ENCODE data around the gene GAN.
"Not testable (repeated sequence)": the region's sequence is repeated elsewhere in the genome, so short reads cannot be mapped to it uniquely, and the experiment has no call there.

Gene GAN

DNA sequence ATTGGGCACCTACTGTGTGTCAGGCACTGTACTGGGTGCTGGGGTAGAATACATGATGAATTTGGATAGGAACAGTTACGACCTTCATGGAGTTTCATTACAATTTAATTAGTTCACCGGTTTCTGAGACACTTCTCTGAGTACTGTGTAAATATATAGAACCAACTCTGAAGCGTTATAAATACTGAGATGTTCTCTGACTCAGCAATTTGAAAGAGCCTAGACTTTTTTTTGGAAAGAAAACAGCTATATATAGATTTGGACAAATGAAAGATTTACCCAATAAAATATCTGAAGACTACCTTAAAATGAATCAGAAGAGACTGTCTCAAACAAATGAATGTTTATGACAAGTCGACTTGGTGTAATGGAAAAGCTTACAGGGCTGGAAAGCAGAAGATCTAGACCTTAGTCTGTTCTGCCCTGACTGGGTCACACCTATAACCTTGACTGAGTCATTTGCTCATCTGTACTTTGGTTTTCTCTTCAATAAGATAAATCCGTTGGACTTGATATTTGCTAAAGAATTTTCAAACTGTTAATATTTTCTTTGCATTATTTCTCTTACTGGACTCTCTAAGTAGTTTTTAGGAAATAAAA, 4.6 kb upstream of the GAN start:
- DNase-seq = no peak

DNA sequence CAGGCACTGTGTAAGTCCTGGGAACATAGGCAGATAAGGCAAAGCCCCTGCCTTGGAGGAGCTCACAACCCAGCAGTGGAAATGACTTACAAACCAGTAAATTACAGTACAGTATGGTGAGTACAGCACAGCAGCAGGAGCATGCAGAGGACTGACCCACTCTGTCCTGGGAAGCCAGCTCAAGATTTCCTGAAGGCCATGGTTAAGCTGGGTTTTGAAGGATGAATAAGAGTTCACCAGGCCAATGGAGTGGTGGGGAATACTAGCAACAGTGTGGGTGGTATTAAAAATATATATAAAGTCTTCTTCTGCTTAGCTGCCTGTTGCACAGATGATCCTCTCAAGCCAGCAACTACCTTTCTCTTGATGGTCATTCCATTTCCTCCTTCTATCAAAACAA, 3.0 kb upstream of the GAN start:
- DNase-seq = no peak

DNA sequence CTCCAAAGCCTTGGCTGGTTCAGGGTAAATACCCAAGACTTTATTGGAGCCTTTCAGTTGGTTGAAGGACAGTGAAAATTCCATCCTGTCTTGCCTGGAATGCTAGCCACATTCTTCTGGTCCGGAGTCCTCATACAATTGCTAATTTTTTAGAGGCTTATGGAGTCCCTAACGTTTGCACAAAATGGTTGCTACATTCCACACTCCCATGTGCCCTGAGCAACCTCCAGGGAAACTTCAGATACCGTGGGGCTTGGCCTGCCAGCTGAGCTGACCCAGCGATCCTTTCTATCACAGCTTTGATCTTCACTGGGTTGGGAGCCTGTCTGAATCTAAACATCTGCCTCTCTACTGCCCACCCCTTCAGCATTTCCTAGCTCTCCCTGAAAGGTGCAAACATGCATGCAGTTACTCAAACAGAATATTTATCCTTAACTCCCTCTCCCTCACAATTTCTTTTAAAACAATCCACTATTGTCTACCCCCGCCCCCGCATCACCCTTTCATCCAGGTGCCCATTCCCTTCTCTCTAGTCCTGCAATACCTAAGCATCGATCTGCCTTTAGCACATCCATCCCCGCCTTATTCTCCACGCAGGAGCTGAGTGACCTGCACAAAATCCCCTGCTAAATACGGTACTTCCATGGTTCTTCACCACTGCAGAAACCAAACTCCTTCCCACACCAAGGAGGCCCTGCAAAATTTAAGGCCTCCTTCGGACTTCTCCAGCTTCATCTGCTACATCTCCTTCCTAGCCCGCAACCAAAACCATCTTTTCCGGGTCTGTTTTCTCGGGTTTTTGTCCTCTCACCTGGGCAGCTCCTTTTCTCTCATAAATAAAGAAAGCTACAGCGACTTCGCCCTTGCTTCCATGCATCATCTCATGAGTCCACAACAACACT, 810 bp upstream of the GAN start:
- no peak for DNase-seq

DNA sequence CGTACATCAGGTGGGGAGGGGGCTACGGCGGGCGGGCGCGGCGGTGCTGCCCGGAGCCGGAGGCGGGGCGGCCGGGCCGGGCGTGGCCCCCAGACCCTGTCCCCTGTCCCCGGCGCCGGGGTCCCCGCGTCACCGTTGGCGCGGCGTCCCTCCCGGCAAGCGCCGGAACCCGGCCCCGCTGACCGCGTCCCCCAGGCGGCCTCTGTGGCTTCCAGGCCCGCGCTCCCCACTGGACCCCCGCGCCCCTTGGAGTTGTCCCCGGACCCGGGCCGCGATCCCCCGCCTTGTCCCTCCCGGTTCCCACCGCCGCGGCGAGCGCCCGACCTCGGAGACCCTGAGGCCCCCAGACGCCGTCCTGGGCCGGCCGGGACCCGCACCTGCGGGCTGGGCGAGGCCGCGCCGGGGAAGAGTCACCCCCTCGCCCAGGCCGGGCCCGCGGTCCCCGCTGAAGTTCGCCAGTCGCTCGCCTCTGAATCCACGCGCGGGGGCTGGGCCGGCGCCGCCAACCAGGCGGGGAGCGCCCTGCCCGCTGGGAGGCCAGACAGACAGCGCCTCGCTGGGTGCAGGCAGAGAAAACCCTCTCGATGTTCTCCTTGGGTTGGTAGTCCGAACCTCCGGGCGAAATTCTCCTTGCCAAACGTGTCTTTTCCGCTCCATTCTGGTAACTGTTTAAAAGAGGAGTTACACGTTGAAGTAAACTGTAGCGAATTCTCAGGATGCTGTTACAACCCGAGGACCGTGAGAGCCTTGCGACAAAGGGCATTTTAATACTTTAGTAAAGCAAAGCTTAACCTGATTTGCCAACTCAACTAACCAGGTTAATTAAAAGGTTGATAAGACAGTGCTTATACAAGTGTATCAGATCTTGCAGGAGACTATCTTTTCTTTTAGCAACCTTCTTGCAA, 761 bp downstream of the GAN start:
- DNase-seq = peak in 1 of 2 experiments; percentile 14

DNA sequence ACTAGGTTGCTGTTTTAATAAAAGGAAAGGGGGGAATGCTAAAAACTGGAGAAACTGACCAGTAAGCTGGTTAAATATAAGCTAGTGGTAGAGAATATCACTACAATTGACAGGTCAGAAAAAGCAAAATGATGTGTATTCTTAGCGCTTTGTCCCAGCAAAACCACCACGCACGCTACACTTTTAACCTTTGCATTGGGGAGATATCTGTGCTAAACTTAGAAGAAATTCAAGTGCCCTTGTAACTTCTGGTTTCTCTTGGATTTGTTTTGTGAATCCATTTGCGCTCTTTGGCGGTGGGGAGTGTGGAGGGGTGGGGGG, 1.4 kb downstream of the GAN start:
- no peak for DNase-seq

DNA sequence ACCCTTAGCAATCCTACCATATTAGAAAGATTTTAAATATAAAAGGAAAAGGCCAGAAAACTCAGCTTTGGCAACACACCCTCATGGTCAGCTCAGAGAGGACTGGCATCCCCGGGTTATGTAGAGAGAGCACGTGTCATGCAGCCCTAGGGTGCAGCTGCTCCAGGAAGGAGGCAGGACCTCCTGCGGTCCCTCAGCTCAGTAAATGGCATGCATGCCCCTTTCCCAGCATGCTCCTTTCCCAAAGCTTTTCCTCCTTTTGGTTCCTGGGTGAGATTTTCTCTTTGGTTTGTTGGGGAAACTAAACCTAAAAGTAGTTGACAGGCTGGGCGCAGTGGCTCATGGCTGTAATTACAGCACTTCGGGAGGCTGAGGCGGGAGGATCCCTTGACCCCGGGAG, 3.9 kb downstream of the GAN start:
- no peak for DNase-seq

DNA sequence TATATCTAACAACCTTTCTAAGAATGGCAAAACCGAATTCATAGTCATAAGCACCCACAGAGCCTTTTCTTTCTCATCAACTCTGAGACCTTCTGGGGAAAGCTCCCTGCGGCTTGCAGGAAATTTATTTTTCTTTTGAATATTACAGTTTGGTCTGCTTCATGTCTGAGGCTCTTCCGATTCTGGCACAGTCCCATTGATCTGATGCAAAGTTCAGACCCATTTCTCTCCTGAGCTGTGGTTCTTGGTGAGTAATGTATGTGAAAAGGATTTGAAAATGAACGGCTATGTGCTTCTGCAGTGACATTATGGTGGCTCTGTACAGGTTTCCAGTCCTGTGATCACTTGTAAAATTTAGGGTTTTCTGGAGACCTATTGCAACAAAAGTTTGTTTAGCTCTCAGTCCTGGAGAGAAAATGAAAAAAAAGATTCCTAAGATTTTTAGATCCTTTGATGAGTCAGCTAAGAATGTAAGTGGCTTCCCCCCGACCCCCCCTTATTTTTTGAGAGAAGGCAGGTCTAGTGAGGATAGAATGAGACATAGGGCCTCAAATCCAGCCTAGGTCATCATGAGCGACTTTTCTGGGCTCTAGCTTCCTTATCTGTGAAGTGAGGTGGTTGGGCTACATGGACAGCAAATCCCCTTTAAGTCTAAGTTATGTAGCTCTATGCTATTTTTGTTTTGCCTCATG, 4.6 kb downstream of the GAN start:
- no peak for DNase-seq

DNA sequence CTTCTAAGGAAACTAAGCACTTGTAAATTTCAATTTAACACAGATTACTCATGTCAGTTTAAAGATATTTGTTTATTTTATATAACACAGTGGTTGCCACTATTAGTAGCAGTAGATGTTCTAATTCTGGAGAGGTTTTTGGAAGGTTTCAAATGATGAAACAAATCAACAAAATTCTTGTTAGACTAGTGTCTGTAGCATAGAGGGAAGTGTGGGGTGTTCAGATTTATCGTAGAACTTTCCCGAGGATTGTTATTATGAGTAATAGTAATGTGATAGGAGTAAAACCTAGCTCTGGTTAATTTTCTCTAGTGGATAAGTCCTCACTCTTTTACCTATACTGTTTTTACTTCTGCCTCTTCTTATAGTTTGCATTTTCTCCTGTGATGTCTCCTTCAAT, 6.3 kb downstream of the GAN start:
- no peak for DNase-seq

DNA sequence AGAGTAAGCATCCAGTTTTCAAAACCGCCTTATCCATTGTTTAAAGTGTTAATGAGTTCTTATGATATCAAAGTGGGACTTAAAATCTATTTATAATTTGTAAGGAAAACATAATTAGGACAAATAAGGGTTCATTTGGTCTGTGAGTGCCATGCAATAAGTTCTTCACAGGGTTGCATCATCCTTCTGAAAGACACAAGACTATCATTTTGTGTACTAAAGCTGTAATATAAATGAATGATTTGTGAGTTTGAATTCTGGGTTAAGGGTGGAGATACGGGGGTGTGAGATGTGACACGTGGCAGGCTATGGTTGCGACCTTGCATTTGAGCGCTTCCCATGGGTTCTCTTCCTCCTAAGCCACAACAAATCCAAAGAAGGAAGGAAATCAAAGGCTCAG, 6.8 kb downstream of the GAN start:
- DNase-seq = no peak

DNA sequence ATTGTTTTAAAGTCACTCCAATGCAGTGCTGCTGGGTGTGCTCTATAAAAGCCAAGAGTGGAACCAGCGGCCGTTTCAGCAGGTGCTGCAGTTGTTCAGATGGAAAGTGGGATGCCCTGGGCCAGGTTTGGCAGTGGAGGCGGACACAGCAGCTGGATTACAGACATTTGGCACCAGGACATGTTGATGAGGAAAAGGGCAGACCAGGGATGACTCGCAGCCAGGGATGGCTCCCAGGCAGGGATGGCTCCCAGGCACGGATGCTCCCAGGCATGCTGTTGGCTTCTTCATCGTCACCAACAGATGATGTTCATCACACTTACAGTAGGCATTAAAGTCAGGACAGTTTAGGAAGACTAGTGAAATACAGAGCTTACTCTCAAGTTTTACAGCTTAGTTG, 10.0 kb downstream of the GAN start:
- DNase-seq = no peak

DNA sequence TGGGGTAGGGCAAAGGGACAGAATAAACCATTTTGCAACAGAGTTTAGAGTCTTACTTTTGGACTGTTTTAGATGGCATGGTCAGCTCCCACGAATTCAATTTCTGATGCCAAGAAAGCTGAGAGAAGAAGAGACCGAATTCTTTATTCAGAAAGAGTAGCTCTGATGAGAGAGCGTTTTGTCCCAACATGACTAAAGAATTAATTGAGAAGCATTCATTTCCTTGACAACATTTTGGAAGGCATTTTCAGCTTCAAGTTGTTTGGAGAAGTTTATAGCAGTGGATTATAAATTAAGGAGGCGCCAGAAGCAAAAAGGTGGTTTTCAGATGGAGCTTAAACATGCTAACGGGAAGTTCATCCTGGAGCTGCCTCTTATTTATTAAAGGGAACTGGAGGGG, 12.2 kb downstream of the GAN start:
- DNase-seq = no peak

DNA sequence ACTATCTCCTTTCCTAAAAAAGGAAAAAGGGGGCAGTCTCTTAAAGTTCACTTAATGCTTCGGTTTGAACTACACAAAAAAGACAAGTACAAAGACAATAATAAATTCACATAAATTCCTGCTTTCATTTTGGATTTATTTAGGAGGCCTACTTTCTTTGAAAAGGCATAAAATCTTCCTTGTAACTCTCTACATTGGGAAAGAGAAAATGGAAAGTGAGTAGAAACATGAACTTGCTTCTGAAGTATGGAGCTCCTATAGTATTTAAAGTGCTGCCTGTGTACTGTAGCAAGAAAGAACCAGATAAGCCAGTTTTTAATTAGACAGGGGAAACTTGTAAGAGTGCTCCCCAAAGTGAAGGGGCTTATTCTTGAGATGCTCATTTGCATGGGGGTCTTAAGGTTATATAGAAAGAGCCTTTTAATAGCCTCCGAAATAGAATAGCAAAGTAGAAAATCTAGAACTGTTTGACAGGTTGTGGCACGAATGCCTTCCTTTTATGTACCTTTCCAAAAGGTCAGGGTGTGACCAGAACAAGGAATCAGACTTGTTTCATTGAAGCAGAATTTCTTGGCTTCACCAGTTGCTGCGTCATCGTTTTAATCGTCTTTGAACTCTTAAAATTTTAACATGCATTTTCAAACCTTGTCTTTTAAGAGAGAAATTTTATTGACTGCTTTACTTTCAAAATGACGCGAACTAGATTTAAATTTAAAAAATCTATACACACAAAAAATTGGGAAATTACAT, 12.9 kb downstream of the GAN start:
- no peak for DNase-seq

DNA sequence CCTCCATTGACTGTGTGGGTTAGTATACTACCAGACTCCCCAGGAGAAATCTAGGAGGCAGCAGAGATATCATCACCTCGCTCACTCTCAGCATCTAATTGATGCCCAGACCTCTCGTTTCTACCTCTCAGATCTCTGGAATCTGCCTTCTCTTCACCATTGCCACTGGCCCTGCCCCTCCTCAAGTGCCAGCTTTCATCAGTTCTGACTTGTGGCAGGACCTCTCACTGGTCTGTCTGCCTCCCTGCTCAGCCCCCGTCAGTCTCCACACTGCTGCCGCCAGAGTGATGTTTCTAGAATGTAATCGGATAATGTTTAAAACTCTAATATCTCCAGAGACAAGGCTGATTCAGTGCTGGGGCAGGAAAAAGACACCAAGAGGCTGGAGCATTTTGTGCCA, 15.2 kb downstream of the GAN start:
- no peak for DNase-seq

DNA sequence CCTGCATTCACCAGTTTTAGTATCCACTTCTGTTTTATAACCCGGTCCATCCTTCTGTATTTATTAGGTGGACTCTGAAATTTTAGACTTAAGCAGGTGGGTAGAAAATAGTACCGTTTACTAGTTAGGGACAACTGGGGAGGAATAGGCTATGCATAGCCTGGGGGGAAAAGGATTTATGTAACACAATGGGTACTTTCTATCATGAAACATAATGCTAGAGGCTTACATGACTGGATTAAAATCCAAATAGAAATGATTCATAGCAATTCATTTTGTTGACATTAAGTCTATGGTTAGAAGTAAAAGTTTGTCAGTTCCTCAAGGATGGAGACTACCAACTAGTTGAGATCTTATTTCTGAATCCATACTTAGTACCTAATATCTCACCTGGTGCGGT, 18.6 kb downstream of the GAN start:
- DNase-seq = no peak

DNA sequence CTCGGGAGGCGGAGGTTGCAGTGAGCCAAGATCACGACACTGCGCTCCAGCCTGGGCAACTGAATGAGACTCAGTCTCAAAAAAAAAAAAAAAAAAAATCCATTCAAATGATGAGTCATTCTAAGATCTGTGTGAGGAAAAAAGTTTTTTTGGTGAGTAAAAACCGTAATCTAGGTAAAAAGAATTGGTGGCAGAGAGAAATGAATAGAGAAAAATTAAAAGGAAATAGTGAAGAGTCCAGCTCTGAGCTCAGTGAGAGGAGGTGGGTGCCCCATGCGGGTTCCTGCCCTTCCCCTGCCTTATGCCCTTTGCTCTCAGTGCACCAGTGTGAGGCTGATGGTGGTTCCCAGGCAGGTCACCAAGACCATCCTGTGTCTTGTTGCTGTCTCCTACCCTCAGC, 20.9 kb downstream of the GAN start:
- no peak for DNase-seq

DNA sequence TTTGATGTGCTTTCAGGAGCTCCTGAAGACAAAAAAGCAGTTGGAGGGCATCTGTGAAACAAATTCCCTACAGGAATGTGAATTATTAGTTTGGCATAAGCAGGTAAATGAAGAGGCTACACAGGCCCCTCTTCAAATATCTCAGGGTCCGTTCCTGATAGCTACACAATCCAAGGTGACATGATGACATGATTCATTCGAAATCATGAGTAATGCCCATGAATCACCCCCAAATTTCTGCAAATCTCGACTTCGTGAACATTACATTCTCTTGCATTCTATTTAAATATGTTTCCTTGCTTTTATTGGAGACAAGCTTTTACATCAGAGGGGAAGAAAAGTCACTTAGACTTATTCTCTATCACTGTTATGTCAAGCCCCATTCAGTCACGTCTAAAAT, 22.3 kb downstream of the GAN start:
- DNase-seq = no peak

DNA sequence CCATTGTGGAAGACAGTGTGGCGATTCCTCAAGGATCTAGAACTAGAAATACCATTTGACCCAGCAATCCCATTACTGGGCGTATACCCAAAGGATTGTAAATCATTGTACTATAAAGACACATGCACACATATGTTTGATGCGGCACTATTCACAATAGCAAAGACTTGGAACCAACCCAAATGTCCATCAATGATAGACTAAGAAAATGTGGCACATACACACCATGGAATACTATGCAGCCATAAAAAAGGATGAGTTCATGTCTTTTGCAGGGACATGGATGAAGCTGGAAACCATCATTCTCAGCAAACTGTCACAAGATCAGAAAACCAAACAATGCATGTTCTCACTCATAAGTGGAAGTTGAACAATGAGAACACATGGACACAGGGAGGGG, 30.4 kb downstream of the GAN start:
- not testable (repeated sequence) for DNase-seq

DNA sequence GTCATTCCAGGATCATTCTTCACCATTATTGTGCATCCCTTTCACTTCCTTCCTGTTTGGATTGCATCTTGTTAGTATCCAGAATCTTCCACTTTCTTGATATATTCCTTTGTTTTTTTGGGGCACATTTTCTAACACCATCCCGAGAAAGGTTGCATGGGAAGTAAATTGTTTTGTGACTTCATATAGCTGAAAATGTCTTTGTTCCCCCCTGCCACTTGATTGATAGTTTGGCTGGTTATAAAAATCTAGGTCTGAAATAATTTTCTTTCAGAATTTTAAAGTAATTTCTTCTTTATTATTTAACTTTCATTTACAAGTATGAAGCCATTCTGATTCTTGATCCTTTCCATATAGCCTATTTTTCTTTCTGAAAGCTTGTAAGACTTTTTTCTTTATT, 32.7 kb downstream of the GAN start:
- DNase-seq = no peak

DNA sequence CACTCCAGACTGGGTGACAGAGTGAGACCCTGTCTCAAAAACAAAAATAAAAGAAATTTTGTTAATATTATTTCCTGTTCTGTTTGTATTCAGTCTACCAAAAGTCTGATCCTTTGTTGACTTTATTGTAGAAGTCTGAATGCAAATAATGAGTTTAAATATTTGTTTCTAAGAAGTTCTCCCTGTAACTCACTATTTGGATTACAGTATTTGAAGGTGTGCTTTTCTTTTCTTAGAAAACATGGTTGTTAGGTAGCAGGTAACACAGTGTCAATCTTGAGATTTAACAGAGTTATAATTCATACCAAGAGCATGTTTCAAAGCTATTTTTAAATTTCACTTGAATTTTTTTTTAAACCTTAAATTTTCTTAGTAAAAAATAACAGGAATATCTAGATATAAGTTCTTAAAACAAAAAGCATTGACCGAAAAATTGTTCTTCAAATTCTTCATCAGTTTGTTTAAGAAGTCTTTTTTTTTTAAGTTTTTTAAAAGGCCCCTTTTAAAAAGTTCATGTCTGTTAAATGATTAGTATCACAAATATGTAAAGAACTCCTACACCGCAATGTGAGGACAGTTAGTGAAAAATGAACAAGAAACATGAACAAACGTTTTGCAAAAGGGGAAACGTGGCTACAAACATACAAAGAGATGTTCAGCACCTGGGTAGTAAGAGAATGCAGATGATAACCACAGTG, 35.0 kb downstream of the GAN start:
- DNase-seq = no peak

DNA sequence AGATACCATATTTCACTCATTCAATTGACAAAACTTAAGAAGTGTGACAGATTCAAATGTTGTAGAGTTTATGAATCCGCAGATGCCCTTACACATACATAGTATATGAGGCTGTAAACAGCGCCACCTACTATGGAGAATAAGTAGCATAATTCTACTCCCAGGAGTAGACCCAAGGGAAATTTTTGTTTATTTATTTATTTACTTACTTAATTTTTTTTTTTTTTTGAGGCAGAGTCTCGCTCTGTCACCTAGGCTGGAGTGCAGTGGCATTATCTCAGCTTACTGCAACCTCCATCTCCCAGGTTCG, 35.5 kb downstream of the GAN start:
- no peak for DNase-seq

DNA sequence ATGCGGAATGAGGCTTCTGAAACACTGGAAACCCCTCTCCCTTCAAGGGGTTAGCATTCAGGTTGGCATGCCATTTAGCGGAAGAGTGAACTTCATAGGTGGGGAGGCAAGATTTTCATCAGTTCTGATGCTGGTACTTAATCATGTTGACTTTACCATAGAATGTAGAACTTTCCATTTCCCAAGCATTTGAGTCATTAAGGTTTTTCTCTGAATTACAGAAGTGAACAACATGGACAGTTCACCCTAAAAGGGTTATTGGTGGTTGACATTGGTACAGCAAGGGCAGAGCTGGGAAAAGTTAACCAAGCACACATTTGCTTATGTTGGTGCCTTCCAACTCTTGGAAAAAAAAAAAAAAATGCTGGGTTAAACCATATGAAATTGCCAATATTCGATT, 39.1 kb downstream of the GAN start:
- no peak for DNase-seq

DNA sequence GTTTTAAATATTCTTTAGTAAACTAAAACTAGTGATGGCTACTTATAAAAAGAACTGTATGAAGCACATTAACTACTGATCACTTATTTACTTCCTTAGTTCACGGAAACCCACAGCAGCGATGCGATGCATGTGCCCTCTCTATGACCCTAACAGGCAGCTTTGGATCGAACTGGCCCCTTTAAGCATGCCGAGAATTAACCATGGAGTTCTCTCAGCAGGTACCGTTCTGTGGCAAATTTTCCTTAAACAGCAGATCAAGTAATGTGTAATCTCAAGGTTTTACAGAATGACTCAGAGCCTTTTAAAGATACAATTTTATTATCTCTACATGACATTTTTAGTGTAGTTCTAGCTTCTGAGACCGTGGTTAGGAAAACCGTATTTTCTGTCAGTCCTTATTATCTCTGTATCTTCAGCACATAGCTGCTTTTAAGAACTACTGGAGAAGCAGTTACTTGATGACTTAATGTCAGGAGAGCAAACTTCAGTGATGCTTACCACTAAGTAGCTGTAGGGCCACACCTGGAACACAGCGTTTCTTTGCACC, 43.0 kb downstream of the GAN start:
- DNase-seq = no peak

Data from SW 1271 (cell line).